Neural progenitor cell (in vitro differentiated cells): ENCODE measurements around the gene NCKAP5. TPM values are rescaled to one million over a fixed set of nuclear protein-coding genes. Genes with fewer than 3 reads are reported as not detected.

Source experiments
- DNase-seq: peaks from one replicate; pipeline ENCODE4 v3.0.0-alpha.2; 2016; ENCODE audit warnings: low spot score
- H2AFZ ChIP-seq: fragments of 200-600 bp; sonication (generic); replicated peaks from 2 replicates; pipeline ENCODE4 v1.6.1; 2016; ENCODE audit warnings: antibody characterized with exemption
- H3F3A ChIP-seq: fragments of 200-600 bp; sonication (generic); 2 replicates; pipeline ENCODE4 v1.6.1; 2016; ENCODE audit warnings: antibody characterized with exemption, low read depth
- H3K27ac ChIP-seq: fragments of 200-600 bp; sonication (generic); 2 replicates; pipeline ENCODE4 v1.5.1; 2016; ENCODE audit warnings: mild to moderate bottlenecking
- H3K27me3 ChIP-seq: fragments of 200-600 bp; sonication (generic); 2 replicates; pipeline ENCODE4 v1.6.1; 2016; ENCODE audit warnings: mild to moderate bottlenecking, moderate library complexity
- H3K36me3 ChIP-seq: fragments of 200-600 bp; sonication (generic); 2 replicates; pipeline ENCODE4 v1.5.1; 2016
- H3K4me1 ChIP-seq: fragments of 200-600 bp; sonication (generic); 2 replicates; pipeline ENCODE4 v1.6.1; 2016; ENCODE audit warnings: mixed run types
- H3K4me2 ChIP-seq: fragments of 200-600 bp; sonication (generic); 2 replicates; pipeline ENCODE4 v1.6.1; 2016
- H3K4me3 ChIP-seq: fragments of 200-600 bp; sonication (generic); 2 replicates; pipeline ENCODE4 v1.5.1; 2016
- H3K79me2 ChIP-seq: fragments of 200-600 bp; sonication (generic); 2 replicates; pipeline ENCODE4 v1.6.1; 2016; ENCODE audit warnings: low read depth
- H3K9ac ChIP-seq: fragments of 200-600 bp; sonication (generic); 2 replicates; pipeline ENCODE4 v1.6.1; 2016
- H3K9me3 ChIP-seq: fragments of 200-600 bp; sonication (generic); 2 replicates; pipeline ENCODE4 v1.5.1; 2016; ENCODE audit warnings: low read depth
- H4K20me1 ChIP-seq: fragments of 200-600 bp; sonication (generic); 2 replicates; pipeline ENCODE4 v1.6.1; 2016; ENCODE audit warnings: low read depth
- H3K27ac Mint-ChIP-seq: 3 replicates; pipeline ENCODE4 v1.8.0; 2021; ENCODE audit warnings: mixed read lengths
- H3K27me3 Mint-ChIP-seq: 2 replicates; pipeline ENCODE4 v1.8.0; 2022; ENCODE audit warnings: low read depth, mild to moderate bottlenecking, inconsistent platforms, moderate library complexity, mixed read lengths; ENCODE audit not compliant: insufficient read depth
- H3K36me3 Mint-ChIP-seq: 3 replicates; pipeline ENCODE4 v1.8.0; 2021; ENCODE audit warnings: mixed read lengths
- H3K4me1 Mint-ChIP-seq: 3 replicates; pipeline ENCODE4 v1.8.0; 2021; ENCODE audit warnings: mixed read lengths
- H3K4me3 Mint-ChIP-seq: 3 replicates; pipeline ENCODE4 v1.8.0; 2021; ENCODE audit warnings: mild to moderate bottlenecking, moderate library complexity, mixed read lengths
- H3K9me3 Mint-ChIP-seq: 3 replicates; pipeline ENCODE4 v1.8.0; 2020; ENCODE audit warnings: mixed read lengths
- CTCF ChIP-seq: fragments of 200-600 bp; sonication (generic); IDR thresholded peaks from 2 replicates; pipeline ENCODE4 v1.5.1; 2017; ENCODE audit warnings: antibody characterized with exemption, mild to moderate bottlenecking
- EZH2 ChIP-seq: fragments of 200-600 bp; sonication (generic); IDR thresholded peaks from 2 replicates; pipeline ENCODE4 v1.6.1; 2017; ENCODE audit warnings: antibody characterized with exemption, mild to moderate bottlenecking, moderate library complexity
- EZH2phosphoT487 ChIP-seq: fragments of 200-600 bp; sonication (generic); IDR thresholded peaks from 2 replicates; pipeline ENCODE4 v1.6.1; 2017; ENCODE audit warnings: antibody characterized with exemption
- total RNA-seq: library from RNA; depleted of rRNA; stranded (reverse); fragments of >200 nt; gene quantifications from 2 replicates; pipeline ENCODE4 v1.2.3, GENCODE V29; 2015; ENCODE audit warnings: low replicate concordance

NCKAP5 gene
- total RNA-seq, 1 donor from 2014 or later: 0.47 TPM

DNA sequence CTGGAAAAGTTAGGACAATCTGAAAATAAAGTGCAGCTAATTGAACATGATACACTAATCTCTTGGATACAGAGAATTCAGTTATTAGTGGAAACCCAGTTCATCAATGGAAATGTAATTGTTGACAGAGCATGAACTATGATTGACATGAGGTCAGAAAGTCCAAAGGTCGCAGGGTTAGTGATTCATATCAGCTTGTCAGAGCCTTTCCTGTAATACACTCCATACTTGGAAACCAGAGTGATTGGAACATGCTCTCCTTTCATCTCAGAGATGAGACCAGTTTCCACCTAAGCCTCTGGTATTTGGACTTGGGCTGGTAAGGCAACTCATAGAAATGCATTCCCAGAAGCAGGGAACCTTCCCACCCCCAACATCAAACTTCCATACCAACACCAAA is 8.5 kb upstream of the NCKAP5 start:
- Mint-ChIP-seq H3K4me1 (peaks cover 27% of the 10 kb centered on the region), H3K9me3 (peaks cover 2% of the 10 kb centered on the region), H3K36me3 (no peaks in the 10 kb centered on the region), H3K27me3 (peaks cover 4% of the 10 kb centered on the region), H3K27ac (no peak overlapping the region), H3K4me3 (no peak overlapping the region)
- no peaks in the 10 kb centered on the region for H4K20me1 ChIP-seq
- no peak overlapping the region for H3K4me2 ChIP-seq
- TF ChIP-seq CTCF (no peak), EZH2phosphoT487 (no peak), EZH2 (no peak)
- no peak overlapping the region for H2AFZ ChIP-seq
- H3K36me3 ChIP-seq: no peaks in the 10 kb centered on the region
- no peaks in the 10 kb centered on the region for H3K9me3 ChIP-seq
- H3K9ac ChIP-seq: no peak overlapping the region
- no peak overlapping the region for H3K4me3 ChIP-seq
- DNase-seq: no peak
- no peaks in the 10 kb centered on the region for H3F3A ChIP-seq
- H3K27ac ChIP-seq: no peak overlapping the region
- H3K79me2 ChIP-seq: no peaks in the 10 kb centered on the region
- peaks cover 4% of the 10 kb centered on the region for H3K4me1 ChIP-seq
- no peaks in the 10 kb centered on the region for H3K27me3 ChIP-seq

DNA sequence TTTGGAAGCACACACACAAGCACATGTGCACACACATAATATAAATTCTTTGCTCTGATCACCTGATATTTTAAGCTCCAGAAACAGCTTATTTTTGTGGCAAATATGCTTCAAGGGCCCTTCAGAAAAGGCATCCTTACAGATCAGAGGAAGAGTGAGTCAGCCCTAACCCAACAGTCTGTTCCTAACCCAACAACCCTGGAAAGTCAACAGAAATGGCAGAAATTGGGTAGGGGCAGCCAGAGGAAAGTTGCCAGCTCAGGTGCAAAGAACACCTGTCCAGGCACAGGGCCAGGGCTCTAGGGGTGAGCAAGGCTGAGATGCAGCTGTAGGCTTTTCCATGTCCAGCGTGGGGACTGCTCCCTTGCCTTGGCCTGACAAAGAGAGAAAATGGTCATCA is 6.4 kb upstream of the NCKAP5 start:
- Histone ChIP-seq H3K4me1 (peaks cover 10% of the 10 kb centered on the region), H2AFZ (no peak overlapping the region), H3K4me2 (no peak overlapping the region), H3K27ac (no peak overlapping the region), H4K20me1 (no peaks in the 10 kb centered on the region), H3K9me3 (no peaks in the 10 kb centered on the region), H3K4me3 (no peak overlapping the region), H3K9ac (no peak overlapping the region), H3K36me3 (no peaks in the 10 kb centered on the region), H3K27me3 (no peaks in the 10 kb centered on the region), H3F3A (no peaks in the 10 kb centered on the region), H3K79me2 (no peaks in the 10 kb centered on the region)
- no peak for TF ChIP-seq EZH2
- TF ChIP-seq CTCF: no peak
- no peak for TF ChIP-seq EZH2phosphoT487
- Mint-ChIP-seq H3K9me3 (peaks cover 2% of the 10 kb centered on the region), H3K4me3 (no peak overlapping the region), H3K27ac (no peak overlapping the region), H3K27me3 (peaks cover 4% of the 10 kb centered on the region), H3K36me3 (no peaks in the 10 kb centered on the region), H3K4me1 (peaks cover 26% of the 10 kb centered on the region)
- no peak for DNase-seq

GRCh38 chr2:133574186-133574585 is 5.9 kb upstream of the NCKAP5 start:
- Histone ChIP-seq H2AFZ (no peak overlapping the region), H3K36me3 (no peaks in the 10 kb centered on the region), H3K27ac (no peak overlapping the region), H3K4me2 (no peak overlapping the region), H3K4me1 (peaks cover 15% of the 10 kb centered on the region), H3K4me3 (no peak overlapping the region), H4K20me1 (no peaks in the 10 kb centered on the region), H3K9me3 (no peaks in the 10 kb centered on the region), H3K27me3 (no peaks in the 10 kb centered on the region), H3K9ac (no peak overlapping the region), H3K79me2 (no peaks in the 10 kb centered on the region), H3F3A (no peaks in the 10 kb centered on the region)
- Mint-ChIP-seq H3K4me3 (no peak overlapping the region), H3K9me3 (peaks cover 2% of the 10 kb centered on the region), H3K27ac (peak overlapping the region; percentile 72), H3K36me3 (no peaks in the 10 kb centered on the region), H3K27me3 (peaks cover 7% of the 10 kb centered on the region), H3K4me1 (peaks cover 31% of the 10 kb centered on the region)
- TF ChIP-seq EZH2phosphoT487: no peak
- no peak for TF ChIP-seq CTCF
- no peak for TF ChIP-seq EZH2
- no peak for DNase-seq
